HCT116 (cell line): ENCODE measurements around the gene AGAP1. TPM values are rescaled to one million over a fixed set of nuclear protein-coding genes. Genes with fewer than 3 reads are reported as not detected.

Experiments
- ATAC-seq: fragments of 200-7000 bp; cut with Tn5 transposase; 2 replicates; pipeline ENCODE4 v1.9.1; 2020; ENCODE audit warnings: mild to moderate bottlenecking, moderate library complexity
- BruUV-seq: library from RNA; stranded (reverse); fragments of 400-500 nt; replicated peaks from 2 replicates; lab custom pipeline; 2021; lab: Mats Ljungman, UMichigan
- CTCF ChIA-PET: fragments of 300-600 bp; sonication (Branson Sonifier 250); formaldehyde crosslinking; loops from one replicate; lab custom pipeline; 2021; ENCODE audit warnings: antibody characterized with exemption; lab: Charles Lee
- POLR2A ChIA-PET: fragments of 300-600, 350-600 bp; sonication (Branson Sonifier 250); formaldehyde crosslinking; loops from one replicate; lab custom pipeline; 2021; ENCODE audit warnings: antibody characterized with exemption; lab: Charles Lee
- RAD21 ChIA-PET, 2 experiments: fragments of 300-600 bp; sonication (Branson Sonifier 250); formaldehyde crosslinking; loops; one replicate each; lab custom pipeline; 2023; ENCODE audit warnings: low total read pairs in 2 of 2; ENCODE audit not compliant: uncharacterized antibody in 2 of 2, unreplicated experiment in 2 of 2, low non-redundant PET in 1 of 2; lab: Charles Lee
- DNase-seq: peaks from one replicate; pipeline ENCODE4 v3.0.0-alpha.2; 2010; ENCODE audit warnings: low read depth, low spot score
- H2AFZ ChIP-seq: fragments of 200-600 bp; shearing (Covaris generic), sonication (generic); 2 replicates; pipeline ENCODE4 v1.6.1; 2017; ENCODE audit warnings: low read depth, mixed run types, mixed read lengths, antibody characterized with exemption, low read length; ENCODE audit not compliant: poor library complexity, severe bottlenecking
- H3K27ac ChIP-seq: 2 replicates; pipeline ENCODE4 v1.5.1; 2012; ENCODE audit warnings: low read depth, low read length
- H3K27me3 ChIP-seq: fragments of 200-600 bp; sonication (generic); 2 replicates; pipeline ENCODE4 v1.6.1; 2016; ENCODE audit warnings: mixed run types, low read length, mixed read lengths; ENCODE audit not compliant: insufficient read depth
- H3K36me3 ChIP-seq, 2 experiments: fragments of 200-500 bp in 1 of 2; fragments of 200-600 bp in 1 of 2; sonication (Bioruptor generic) in 1 of 2; sonication (generic) in 1 of 2; 2 replicates each; pipeline versions ENCODE4 v1.5.1 to v1.6.1; 2014 to 2016; ENCODE audit warnings: low read length in 2 of 2, inconsistent platforms in 1 of 2, mixed read lengths in 1 of 2, mixed run types in 1 of 2; ENCODE audit not compliant: insufficient read depth in 2 of 2, control insufficient read depth in 1 of 2
- H3K4me1 ChIP-seq, 2 experiments: fragments of 200-600 bp in 1 of 2; sonication (generic) in 1 of 2; 2 replicates each; pipeline versions ENCODE4 v1.5.1 to v1.6.1; 2012 to 2017; ENCODE audit warnings: low read length in 2 of 2, inconsistent platforms in 1 of 2, mild to moderate bottlenecking in 1 of 2, mixed read lengths in 1 of 2, mixed run types in 1 of 2, moderate library complexity in 1 of 2; ENCODE audit not compliant: insufficient read depth in 2 of 2, control insufficient read depth in 1 of 2
- H3K4me2 ChIP-seq: fragments of 200-600 bp; sonication (generic); 2 replicates; pipeline ENCODE4 v1.6.1; 2017; ENCODE audit warnings: mixed run types, low read length, mixed read lengths
- H3K4me3 ChIP-seq, 2 experiments: fragments of 200-600 bp in 1 of 2; sonication (generic) in 1 of 2; replicated peaks in 1 of 2; 2 replicates each; pipeline ENCODE4 v1.5.1; 2011 to 2016; ENCODE audit warnings: low read length in 2 of 2, control low read depth in 1 of 2, low read depth in 1 of 2, mild to moderate bottlenecking in 1 of 2, mixed read lengths in 1 of 2, mixed run types in 1 of 2
- H3K79me2 ChIP-seq: fragments of 200-600 bp; sonication (generic); 2 replicates; pipeline ENCODE4 v1.6.1; 2017; ENCODE audit warnings: mild to moderate bottlenecking, mixed run types, low read length, moderate library complexity, mixed read lengths; ENCODE audit not compliant: insufficient read depth
- H3K9ac ChIP-seq: fragments of 200-600 bp; sonication (generic); 2 replicates; pipeline ENCODE4 v1.6.1; 2016; ENCODE audit warnings: low read length, mixed read lengths
- H3K9me2 ChIP-seq: fragments of 200-600 bp; sonication (generic), shearing (Covaris generic); 2 replicates; pipeline ENCODE4 v1.6.1; 2017; ENCODE audit warnings: mixed run types, mild to moderate bottlenecking, moderate library complexity; ENCODE audit not compliant: insufficient read depth
- H3K9me3 ChIP-seq, 2 experiments: fragments of 200-500 bp in 1 of 2; fragments of 200-600 bp in 1 of 2; sonication (Bioruptor generic) in 1 of 2; sonication (generic) in 1 of 2; 2 replicates each; pipeline ENCODE4 v1.6.1; 2014 to 2017; ENCODE audit warnings: low read length in 2 of 2, mixed read lengths in 2 of 2, inconsistent platforms in 1 of 2, low read depth in 1 of 2, mild to moderate bottlenecking in 1 of 2, mixed run types in 1 of 2, moderate library complexity in 1 of 2; ENCODE audit not compliant: control insufficient read depth in 1 of 2, insufficient read depth in 1 of 2
- H4K20me1 ChIP-seq: fragments of 200-600 bp; sonication (generic), shearing (Covaris generic); 2 replicates; pipeline ENCODE4 v1.6.1; 2017; ENCODE audit warnings: mixed run types, mild to moderate bottlenecking, moderate library complexity; ENCODE audit not compliant: insufficient read depth
- CBX3 ChIP-seq: IDR thresholded peaks from 2 replicates; pipeline ENCODE4 v1.6.1; 2012; ENCODE audit warnings: low read depth
- ELF1 ChIP-seq: IDR thresholded peaks from 2 replicates; pipeline ENCODE4 v1.6.1; 2012; ENCODE audit warnings: low read depth, borderline replicate concordance
- EZH2phosphoT487 ChIP-seq: fragments of 200-600 bp; IDR thresholded peaks from 2 replicates; pipeline ENCODE4 v1.6.1; 2018; ENCODE audit warnings: antibody characterized with exemption, borderline replicate concordance
- JUND ChIP-seq: IDR thresholded peaks from 2 replicates; pipeline ENCODE4 v1.6.1; 2012
- POLR2A ChIP-seq: IDR thresholded peaks from 2 replicates; pipeline ENCODE4 v1.7.0; 2011; ENCODE audit warnings: borderline replicate concordance; ENCODE audit not compliant: insufficient read depth, insufficient read length; ENCODE audit errors: extremely low read depth
- RAD21 ChIP-seq: IDR thresholded peaks from 2 replicates; pipeline ENCODE4 v1.6.1; 2012; ENCODE audit warnings: low read depth, mild to moderate bottlenecking
- SIN3A ChIP-seq: IDR thresholded peaks from 2 replicates; pipeline ENCODE4 v1.6.1; 2012; ENCODE audit warnings: low read depth
- SP1 ChIP-seq: IDR thresholded peaks from 2 replicates; pipeline ENCODE4 v1.6.1; 2012; ENCODE audit warnings: low read depth
- TCF7L2 ChIP-seq: IDR thresholded peaks from 2 replicates; pipeline ENCODE4 v1.7.0; 2011; ENCODE audit warnings: borderline replicate concordance, inconsistent platforms; ENCODE audit not compliant: insufficient read depth, insufficient read length; ENCODE audit errors: extremely low read depth
- ZNF274 ChIP-seq: fragments of 200-500 bp; sonication (Bioruptor generic); IDR thresholded peaks from 2 replicates; pipeline ENCODE4 v1.6.1; 2014; ENCODE audit warnings: mild to moderate bottlenecking, low read depth, low read length, inconsistent platforms
- intact Hi-C: fragments of 100-400 bp; cut with micrococcal nuclease; formaldehyde crosslinking; loops from 2 replicates; pipeline ENCODE4 v1.10.0; 2022
- total RNA-seq: library from RNA; stranded (reverse); gene quantifications from one replicate; pipeline ENCODE4 v1.2.1, GENCODE V29; 2021; ENCODE audit not compliant: unreplicated experiment
- TF ChIP-seq, protein P1 (sequence below), 3 experiments: fragments of 200-600 bp in 1 of 3; sonication (generic) in 1 of 3; IDR thresholded peaks in 2 of 3; conservative IDR thresholded peaks in 1 of 3; 2 replicates each; pipeline ENCODE4 v1.5.1; 2012 to 2017; ENCODE audit warnings: low read depth in 2 of 3, low read length in 2 of 3, antibody characterized with exemption in 1 of 3, borderline replicate concordance in 1 of 3, control low read depth in 1 of 3, mild to moderate bottlenecking in 1 of 3, mixed read lengths in 1 of 3, mixed run types in 1 of 3, moderate library complexity in 1 of 3; ENCODE audit not compliant: insufficient read depth in 1 of 3
- TF ChIP-seq, protein P2 (sequence below): IDR thresholded peaks from 2 replicates; pipeline ENCODE4 v1.6.1; 2012

The AGAP1 gene
- total RNA-seq, 1 experiment from 2014 or later, result 43.8 TPM

DNA sequence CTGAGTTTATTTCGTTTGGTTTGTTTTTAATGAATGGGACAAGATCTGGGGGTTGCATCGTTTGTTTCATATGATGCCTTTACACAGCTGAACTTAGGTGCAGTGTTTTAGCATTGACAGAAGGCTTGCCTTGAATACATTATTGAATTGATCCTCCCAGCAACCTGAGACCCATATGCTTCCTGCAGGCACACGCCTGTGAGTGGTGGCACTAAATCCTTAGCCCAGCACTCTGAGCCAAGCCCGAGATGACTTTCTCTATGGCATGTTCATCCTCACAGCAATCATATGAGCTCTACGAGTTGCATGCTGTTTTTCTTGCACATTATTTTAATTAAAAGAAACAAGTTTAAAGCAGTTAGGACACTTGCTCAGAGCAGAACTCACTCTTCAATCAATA lies 47.8 kb upstream of the AGAP1 start:
- ChIA-PET CTCF (no interaction called here), RAD21 (no interaction called here), POLR2A (no interaction called here)
- intact Hi-C loops, result no loop called here
- H3K4me1 ChIP-seq, result peaks cover 0 to 14% of the 10 kb centered on the region in 2 experiments; a peak in 2 of 4 replicates
- no peak overlapping the region for H2AFZ ChIP-seq
- H3K9me3 ChIP-seq, result peaks cover 0 to 6% of the 10 kb centered on the region in 2 experiments; a peak in 1 of 4 replicates
- H3K9ac ChIP-seq, result no peak overlapping the region
- no peak for DNase-seq
- BruUV-seq, result no TSS peak
- no peaks in the 10 kb centered on the region for H3K27me3 ChIP-seq
- TF ChIP-seq, protein P1, sequence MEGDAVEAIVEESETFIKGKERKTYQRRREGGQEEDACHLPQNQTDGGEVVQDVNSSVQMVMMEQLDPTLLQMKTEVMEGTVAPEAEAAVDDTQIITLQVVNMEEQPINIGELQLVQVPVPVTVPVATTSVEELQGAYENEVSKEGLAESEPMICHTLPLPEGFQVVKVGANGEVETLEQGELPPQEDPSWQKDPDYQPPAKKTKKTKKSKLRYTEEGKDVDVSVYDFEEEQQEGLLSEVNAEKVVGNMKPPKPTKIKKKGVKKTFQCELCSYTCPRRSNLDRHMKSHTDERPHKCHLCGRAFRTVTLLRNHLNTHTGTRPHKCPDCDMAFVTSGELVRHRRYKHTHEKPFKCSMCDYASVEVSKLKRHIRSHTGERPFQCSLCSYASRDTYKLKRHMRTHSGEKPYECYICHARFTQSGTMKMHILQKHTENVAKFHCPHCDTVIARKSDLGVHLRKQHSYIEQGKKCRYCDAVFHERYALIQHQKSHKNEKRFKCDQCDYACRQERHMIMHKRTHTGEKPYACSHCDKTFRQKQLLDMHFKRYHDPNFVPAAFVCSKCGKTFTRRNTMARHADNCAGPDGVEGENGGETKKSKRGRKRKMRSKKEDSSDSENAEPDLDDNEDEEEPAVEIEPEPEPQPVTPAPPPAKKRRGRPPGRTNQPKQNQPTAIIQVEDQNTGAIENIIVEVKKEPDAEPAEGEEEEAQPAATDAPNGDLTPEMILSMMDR (IDR thresholded peaks at IDR 0.05 in 2 of 3, conservative IDR thresholded peaks at IDR 0.05 in 1 of 3; ENCODE audit: borderline replicate concordance in 1 of 3, insufficient read depth in 1 of 3, low read depth in 2 of 3, low read length in 2 of 3), result no peak
- TF ChIP-seq RAD21 (no peak), POLR2A (no peak), CBX3 (no peak), SP1 (no peak), EZH2phosphoT487 (no peak), SIN3A (no peak), JUND (no peak), ZNF274 (no peak), ELF1 (no peak), TCF7L2 (no peak)
- TF ChIP-seq, protein P2, sequence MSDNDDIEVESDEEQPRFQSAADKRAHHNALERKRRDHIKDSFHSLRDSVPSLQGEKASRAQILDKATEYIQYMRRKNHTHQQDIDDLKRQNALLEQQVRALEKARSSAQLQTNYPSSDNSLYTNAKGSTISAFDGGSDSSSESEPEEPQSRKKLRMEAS, result no peak
- H3K4me2 ChIP-seq, result no peak overlapping the region
- no peak overlapping the region for H3K27ac ChIP-seq
- no peaks in the 10 kb centered on the region for H3K79me2 ChIP-seq
- H3K36me3 ChIP-seq, result no peaks in the 10 kb centered on the region
- H3K9me2 ChIP-seq, result no peaks in the 10 kb centered on the region
- no peak for ATAC-seq
- no peaks in the 10 kb centered on the region for H4K20me1 ChIP-seq
- H3K4me3 ChIP-seq, result no peak overlapping the region
